Measurements from ENCODE around the gene GDNF.

The GDNF gene

DNA sequence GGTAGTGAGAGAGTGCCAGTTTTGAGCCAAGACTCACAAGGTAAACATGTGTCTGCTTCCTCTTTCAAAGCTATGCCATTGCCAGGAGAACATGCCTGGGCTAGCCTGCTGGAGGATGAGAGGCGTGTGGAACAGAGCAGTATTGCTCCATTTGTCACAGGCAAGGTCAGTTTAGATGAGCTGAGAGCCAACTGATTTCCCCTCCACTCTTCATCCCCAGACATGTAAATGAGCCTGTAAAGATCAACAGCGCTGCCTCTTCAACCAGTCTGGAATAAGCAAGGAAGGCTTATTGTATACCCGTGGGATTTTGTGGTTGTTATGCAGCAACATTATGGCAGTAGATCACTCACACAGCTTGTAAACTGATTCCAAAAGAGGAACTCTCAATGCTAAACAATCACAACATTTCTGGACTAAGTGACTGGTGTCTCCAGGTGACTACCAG is 8.2 kb upstream of the GDNF start:
- no peak for DNase-seq (ENCODE audit: extremely low read depth, low read depth)
- TF ChIP-seq, protein P1, sequence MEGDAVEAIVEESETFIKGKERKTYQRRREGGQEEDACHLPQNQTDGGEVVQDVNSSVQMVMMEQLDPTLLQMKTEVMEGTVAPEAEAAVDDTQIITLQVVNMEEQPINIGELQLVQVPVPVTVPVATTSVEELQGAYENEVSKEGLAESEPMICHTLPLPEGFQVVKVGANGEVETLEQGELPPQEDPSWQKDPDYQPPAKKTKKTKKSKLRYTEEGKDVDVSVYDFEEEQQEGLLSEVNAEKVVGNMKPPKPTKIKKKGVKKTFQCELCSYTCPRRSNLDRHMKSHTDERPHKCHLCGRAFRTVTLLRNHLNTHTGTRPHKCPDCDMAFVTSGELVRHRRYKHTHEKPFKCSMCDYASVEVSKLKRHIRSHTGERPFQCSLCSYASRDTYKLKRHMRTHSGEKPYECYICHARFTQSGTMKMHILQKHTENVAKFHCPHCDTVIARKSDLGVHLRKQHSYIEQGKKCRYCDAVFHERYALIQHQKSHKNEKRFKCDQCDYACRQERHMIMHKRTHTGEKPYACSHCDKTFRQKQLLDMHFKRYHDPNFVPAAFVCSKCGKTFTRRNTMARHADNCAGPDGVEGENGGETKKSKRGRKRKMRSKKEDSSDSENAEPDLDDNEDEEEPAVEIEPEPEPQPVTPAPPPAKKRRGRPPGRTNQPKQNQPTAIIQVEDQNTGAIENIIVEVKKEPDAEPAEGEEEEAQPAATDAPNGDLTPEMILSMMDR (IDR thresholded peaks at IDR 0.05; ENCODE audit: low read depth, low read length) = no peak

DNA sequence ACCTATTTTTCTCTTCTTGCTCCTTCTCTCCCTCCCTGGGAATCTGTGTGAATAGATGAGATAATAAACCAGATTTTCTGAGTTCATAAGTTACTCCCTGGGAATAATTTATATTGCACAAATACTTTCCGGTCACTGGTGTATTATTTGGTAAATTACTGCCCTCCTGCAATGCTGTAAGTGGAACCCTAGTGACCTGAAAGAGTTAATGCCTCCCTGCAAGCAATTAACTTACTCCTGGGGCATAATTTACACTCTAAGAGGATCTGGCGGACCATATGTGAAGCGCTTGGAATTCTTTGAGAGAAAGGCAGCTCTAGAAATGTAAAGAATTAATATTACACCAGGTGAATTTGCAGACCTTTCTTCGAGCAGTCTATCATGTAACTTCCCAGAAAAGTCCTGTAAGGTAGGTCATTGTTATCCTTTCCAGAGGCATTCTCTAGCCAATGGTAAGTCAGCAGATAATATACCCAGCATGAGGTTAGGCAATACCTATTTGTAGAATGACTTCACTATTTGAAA is 7.0 kb upstream of the GDNF start:
- DNase-seq (ENCODE audit: extremely low read depth, low read depth) = no peak
- TF ChIP-seq, protein P1 (IDR thresholded peaks at IDR 0.05; ENCODE audit: low read depth, low read length) = no peak

DNA sequence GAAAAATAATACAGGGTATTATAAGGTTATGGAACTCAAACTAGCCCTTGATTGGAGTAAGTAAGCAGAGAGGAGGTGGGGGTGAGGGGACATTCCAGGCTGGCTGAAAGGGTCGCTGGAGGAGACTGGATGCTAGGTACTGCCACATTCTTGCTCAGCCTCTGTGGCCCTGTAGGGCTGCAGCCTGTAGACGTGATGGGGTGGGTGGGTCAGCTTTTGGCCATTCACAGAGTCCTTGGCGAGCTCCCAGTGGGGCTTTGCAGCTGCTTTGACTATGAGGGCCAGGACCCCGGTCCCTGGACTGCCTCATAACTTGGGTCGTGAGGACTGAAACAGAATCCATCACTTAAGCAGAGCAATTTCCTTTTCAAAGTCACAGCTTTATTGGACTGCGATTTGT is 4.2 kb upstream of the GDNF start:
- DNase-seq (ENCODE audit: extremely low read depth, low read depth) = no peak
- TF ChIP-seq, protein P1 (IDR thresholded peaks at IDR 0.05; ENCODE audit: low read depth, low read length) = no peak

DNA sequence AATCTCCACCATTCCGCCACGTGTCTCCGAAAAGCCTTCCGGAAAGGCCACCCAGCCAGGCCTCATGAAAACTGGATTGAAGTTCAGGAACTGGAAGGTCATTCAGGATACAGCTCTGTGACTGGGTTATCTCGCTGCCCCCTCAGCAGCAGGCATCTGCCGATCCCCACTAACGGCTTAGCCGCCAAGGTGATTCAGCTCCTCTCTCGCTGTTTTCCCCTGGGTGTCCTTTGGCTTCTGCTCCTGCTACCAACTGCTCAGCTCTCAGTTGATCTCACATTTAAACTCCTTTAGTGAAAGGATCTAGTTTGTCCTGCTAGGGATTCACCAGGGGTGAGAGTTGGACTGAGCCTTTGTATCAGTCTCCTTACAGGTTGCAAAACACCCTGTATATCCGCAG is 2.2 kb upstream of the GDNF start:
- no peak for DNase-seq (ENCODE audit: extremely low read depth, low read depth)
- TF ChIP-seq, protein P1 (IDR thresholded peaks at IDR 0.05; ENCODE audit: low read depth, low read length) = no peak

DNA sequence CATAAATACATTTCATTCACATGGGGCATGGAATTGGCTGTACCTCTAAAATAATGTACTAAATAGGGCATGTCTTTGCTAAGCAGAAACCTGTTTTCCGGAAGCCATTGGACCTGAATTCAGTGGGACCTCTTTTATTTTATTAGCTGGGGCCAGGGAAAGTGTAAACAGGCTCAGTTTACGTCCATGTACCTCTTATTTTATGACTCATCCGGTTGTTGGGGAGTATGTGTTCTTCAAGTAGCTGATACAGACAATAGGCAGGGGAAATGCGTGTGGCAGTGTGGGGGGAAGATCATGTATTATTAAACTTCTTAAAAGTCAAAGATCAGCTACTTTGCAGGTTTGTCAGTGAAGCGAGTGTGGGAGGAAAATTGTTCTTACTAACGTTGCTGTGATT is 1.4 kb upstream of the GDNF start:
- TF ChIP-seq, protein P1 (IDR thresholded peaks at IDR 0.05; ENCODE audit: low read depth, low read length) = no peak
- no peak for DNase-seq (ENCODE audit: extremely low read depth, low read depth)

DNA sequence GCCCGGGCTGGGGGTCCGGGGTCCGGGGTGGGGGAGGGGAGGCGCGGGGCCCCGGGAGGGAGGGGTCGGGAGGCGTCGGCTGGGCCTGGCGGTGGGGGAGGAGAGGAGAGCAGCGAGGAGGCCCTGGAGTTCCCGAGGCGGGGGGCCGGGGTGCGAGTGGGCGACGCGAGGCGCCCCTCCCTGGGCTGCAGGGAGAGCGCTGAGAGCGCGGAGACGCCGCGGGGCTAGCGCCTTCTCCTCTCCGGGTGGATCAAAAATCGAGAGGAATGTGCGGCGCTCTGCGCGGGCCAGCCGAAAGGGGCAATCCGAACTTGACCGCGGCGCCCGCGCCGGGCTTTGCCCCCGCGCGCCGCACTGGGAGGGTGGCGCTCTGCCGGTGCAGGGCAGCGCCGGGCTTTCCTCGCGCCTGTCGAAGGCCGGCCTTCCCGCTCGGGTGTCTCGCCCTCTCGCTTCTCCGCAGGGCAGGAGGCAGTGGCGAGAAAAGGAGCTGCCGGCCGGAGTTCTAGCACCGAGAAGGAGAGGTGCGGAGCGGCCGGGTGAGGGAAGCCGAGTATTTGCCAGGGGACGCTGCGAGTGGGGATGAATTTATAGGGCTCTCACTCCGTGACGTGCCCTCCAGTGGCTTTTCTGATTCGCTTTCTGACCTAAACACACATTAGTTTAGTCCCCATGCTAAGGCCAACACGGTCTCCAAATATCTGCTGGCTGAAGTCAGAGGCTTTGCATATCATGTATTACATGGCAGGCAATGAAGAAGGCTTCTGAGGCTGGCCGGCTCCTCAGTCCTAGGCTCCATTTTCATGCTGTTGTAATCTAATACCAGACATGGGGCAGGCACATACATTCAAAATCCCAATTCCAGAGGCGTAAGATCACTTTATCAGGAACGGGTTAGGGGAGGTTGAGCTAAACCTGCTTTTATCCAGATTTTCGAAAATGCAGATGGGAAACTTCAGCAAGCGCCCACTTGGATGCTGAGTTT is 503 bp upstream of the GDNF start:
- no peak for DNase-seq (ENCODE audit: extremely low read depth, low read depth)

More for the DNA sequence above, 503 bp upstream of the GDNF start:
- TF ChIP-seq, protein P1 (IDR thresholded peaks at IDR 0.05; ENCODE audit: low read depth, low read length) = peak; percentile 25

Measured in AG09319 (cell line).